GM12865 (cell line): Measurements from ENCODE around the gene NRIP3.

Experiments
- DNase-seq: peaks from one replicate; pipeline ENCODE4 v3.0.0; 2010; ENCODE audit warnings: low read depth
- H3K4me3 ChIP-seq: 2 replicates; pipeline ENCODE4 v1.5.1; 2011; ENCODE audit warnings: mild to moderate bottlenecking, low read depth, low read length, control low read depth
- CTCF ChIP-seq: IDR thresholded peaks from 2 replicates; pipeline ENCODE4 v1.5.1; 2011; ENCODE audit warnings: low read length, control low read depth, low read depth, inconsistent platforms; ENCODE audit not compliant: insufficient read depth; ENCODE audit errors: missing control alignments

Gene NRIP3

GRCh38 chr11:8932564-8933180 lies 71.1 kb downstream of the NRIP3 start, which contains the start of gene C11orf16:
Gene C11orf16, minus strand, starts transcription at chr11:8932947. Its CDS starts 639 bp downstream, at chr11:8932308.
- no peak for DNase-seq
- H3K4me3 ChIP-seq = no peak within 1 kb of the TSS
- TF ChIP-seq CTCF = no peak
